ENCODE results near the gene PELI2.

Gene PELI2

DNA sequence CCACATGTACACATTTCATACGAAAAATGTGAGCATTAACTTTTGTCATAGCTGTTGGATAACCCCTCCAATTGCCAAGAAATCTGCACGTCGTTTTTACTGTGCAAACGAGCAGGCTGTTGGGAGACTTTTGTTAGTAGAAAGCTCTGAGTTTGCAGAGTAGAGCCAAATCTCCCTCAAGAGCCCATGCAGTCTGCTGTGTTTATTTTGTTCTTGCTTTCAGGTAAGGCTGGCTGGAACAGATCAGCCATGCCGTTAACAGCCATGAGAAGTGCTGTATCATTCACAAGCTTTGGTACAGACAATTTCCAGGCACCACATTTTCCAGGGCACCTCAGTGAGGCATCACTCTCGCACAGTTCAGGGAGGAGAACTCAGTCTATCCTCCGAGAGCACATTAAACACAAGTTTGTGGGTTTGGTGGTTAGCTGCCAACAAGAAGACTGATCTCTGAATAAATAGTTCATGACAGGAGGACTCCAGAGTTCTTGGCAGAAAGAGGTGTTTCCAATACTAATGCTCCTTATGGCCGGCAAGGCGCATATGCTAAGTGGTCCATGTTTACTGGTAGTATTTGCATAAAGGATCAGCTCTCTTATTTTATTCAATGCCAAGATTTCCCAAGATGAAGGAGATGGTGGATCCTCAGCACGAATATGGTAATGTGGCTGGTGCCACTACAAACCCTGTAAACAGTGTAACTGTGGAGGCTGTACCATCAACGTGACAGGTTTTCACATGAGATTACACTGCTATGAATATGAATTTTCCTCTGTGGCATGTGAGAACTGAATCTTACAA is 30.3 kb upstream of the PELI2 start:
- DNase-seq (ENCODE audit: extremely low spot score), result no peak
- ChIA-PET POLR2A (no interaction called here), CTCF (interaction anchor here (1.0 to 1.2 kb wide), 3 partner anchors 10 to 17 kb away, joined by 4 read pairs; no protein-coding TSS in a partner anchor)
- TF ChIP-seq, protein P1, sequence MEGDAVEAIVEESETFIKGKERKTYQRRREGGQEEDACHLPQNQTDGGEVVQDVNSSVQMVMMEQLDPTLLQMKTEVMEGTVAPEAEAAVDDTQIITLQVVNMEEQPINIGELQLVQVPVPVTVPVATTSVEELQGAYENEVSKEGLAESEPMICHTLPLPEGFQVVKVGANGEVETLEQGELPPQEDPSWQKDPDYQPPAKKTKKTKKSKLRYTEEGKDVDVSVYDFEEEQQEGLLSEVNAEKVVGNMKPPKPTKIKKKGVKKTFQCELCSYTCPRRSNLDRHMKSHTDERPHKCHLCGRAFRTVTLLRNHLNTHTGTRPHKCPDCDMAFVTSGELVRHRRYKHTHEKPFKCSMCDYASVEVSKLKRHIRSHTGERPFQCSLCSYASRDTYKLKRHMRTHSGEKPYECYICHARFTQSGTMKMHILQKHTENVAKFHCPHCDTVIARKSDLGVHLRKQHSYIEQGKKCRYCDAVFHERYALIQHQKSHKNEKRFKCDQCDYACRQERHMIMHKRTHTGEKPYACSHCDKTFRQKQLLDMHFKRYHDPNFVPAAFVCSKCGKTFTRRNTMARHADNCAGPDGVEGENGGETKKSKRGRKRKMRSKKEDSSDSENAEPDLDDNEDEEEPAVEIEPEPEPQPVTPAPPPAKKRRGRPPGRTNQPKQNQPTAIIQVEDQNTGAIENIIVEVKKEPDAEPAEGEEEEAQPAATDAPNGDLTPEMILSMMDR (IDR thresholded peaks at IDR 0.05; ENCODE audit: control extremely low read depth, extremely low read depth, low read depth, missing control alignments), result no peak

DNA sequence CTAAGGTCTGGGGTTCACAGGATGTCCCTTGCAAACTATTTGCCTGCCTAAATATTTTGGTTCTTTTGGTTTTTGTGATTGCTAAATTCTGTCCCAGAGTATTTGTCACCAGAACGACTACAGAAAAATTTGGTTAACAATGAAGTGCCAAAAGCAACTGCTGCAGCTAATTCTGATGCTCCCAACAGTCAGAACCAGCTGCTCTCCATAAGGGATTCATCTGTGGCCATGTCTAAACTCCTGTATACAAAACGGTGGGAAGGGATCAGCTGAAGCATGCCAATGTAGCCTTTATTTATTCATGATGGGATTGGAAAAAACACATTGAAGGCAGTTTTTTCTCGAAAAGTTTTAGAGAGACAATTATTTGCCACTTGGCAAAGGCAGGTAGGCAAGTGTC is 29.3 kb upstream of the PELI2 start:
- POLR2A ChIA-PET, result no interaction called here
- CTCF ChIA-PET, result interaction anchor here (1.5 kb wide), 1 partner anchor 11 kb away, joined by 5 read pairs; no protein-coding TSS in a partner anchor
- TF ChIP-seq, protein P1 (IDR thresholded peaks at IDR 0.05; ENCODE audit: control extremely low read depth, extremely low read depth, low read depth, missing control alignments), result no peak
- no peak for DNase-seq (ENCODE audit: extremely low spot score)

GRCh38 chr14:56092763-56093162 is 25.4 kb upstream of the PELI2 start:
- ChIA-PET POLR2A (no interaction called here), CTCF (interaction anchor here (1.2 to 1.5 kb wide), 4 partner anchors 12 to 361 kb away, joined by 3 to 4 read pairs (median 3); no protein-coding TSS in a partner anchor)
- TF ChIP-seq, protein P1 (IDR thresholded peaks at IDR 0.05; ENCODE audit: control extremely low read depth, extremely low read depth, low read depth, missing control alignments), result no peak

DNA sequence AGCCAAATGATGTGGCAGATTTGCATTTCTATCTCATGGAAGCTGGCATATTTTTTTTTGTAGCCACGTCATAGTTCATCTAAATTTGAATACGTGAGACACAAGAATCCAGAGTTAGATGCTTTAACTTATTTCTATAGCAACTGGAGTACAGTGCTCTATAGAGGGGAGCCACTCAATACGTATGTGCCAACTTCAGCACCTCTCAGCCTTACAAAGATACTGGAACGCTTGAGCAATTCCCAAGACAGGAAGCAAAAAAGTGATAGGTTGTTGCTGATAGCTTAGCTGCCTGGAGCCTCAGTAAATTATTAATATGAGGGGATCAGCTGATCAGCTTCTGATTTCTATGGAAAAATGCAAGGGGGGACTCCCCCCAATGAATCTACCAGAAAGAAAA is 24.1 kb upstream of the PELI2 start:
- CTCF ChIA-PET, result interaction anchor here (1.5 kb wide), 1 partner anchor 13 kb away, joined by 3 read pairs; no protein-coding TSS in a partner anchor
- TF ChIP-seq, protein P1 (IDR thresholded peaks at IDR 0.05; ENCODE audit: control extremely low read depth, extremely low read depth, low read depth, missing control alignments), result no peak
- POLR2A ChIA-PET, result no interaction called here
- no peak for DNase-seq (ENCODE audit: extremely low spot score)

More at GRCh38 chr14:56092763-56093162, 25.4 kb upstream of the PELI2 start:
- DNase-seq (ENCODE audit: extremely low spot score), result no peak

DNA sequence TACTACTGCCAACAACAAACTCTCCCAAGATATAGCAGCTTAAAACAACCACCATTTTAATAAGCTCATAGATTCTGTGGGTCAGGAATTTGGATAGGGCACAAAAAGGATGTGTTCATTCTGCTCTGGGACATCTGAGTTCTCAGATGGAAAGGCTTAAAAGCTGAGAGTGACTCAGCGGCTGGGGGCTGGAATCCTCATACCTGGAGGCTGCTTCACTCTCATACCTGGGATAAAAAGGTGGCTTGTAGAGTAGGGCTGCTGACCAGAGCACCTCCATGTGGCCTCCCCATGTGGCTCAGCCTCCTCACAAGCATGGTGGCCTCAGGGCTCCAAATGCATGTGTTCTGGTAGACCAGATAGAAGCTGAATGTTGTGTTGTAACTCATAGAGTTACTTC is 20.2 kb upstream of the PELI2 start:
- DNase-seq (ENCODE audit: extremely low spot score), result no peak
- ChIA-PET POLR2A (no interaction called here), CTCF (interaction anchor here (1.1 to 1.9 kb wide), 4 partner anchors 8 to 35 kb away, joined by 3 to 6 read pairs (median 4); no protein-coding TSS in a partner anchor)

DNA sequence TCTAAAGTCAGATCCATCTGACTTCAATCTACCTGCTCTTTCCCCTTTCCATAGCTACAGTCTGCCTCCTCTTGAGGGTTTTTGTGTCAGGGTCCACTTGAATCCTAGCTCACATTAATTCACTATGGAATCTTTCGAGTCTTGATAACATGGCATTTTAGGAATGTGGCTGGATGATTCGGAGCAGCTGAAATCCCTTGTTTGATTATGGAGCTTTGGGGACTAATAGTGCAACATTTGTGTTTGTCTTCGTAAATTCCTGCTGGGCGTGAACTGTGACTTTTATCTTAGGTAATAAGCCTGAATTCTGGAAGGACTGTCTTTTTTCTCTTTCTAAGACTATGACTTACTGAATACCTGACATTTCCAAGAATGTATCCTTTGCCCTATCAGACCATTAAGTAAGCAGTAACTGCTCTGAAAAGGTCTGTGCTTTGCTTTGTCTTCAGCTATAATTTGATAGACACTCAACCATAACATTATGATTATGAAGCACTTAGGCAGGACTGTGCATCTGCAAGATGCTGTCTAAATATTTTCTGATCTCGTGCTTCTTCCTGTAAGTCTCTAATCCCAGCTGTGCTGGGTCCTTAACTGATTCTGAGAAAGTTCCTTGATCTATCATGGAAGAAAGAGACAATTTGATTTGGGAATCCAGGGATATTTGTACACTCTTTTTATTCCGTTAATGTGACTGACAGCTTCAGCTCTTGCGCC is 19.0 kb upstream of the PELI2 start:
- POLR2A ChIA-PET, result no interaction called here
- TF ChIP-seq, protein P1 (IDR thresholded peaks at IDR 0.05; ENCODE audit: control extremely low read depth, extremely low read depth, low read depth, missing control alignments), result no peak
- CTCF ChIA-PET, result interaction anchor here (1.5 to 1.9 kb wide), 3 partner anchors 10 to 25 kb away, joined by 4 to 6 read pairs (median 5); no protein-coding TSS in a partner anchor
- DNase-seq (ENCODE audit: extremely low spot score), result no peak

More for the DNA sequence above, 20.2 kb upstream of the PELI2 start:
- TF ChIP-seq, protein P1 (IDR thresholded peaks at IDR 0.05; ENCODE audit: control extremely low read depth, extremely low read depth, low read depth, missing control alignments), result no peak

All from GM10248 (cell line).